H1 (cell line): ENCODE data around the gene CLP1. TPM values are rescaled to one million over a fixed set of nuclear protein-coding genes. Genes with fewer than 3 reads are reported as not detected.

ENCODE experiments used
- CTCF ChIA-PET: fragments of 300-600 bp; sonication (Branson Sonifier 250); formaldehyde crosslinking; loops from one replicate; lab custom pipeline; 2021; ENCODE audit not compliant: partially characterized antibody; lab: Charles Lee
- POLR2A ChIA-PET: fragments of 300-600 bp; sonication (Branson Sonifier 250); formaldehyde crosslinking; loops from one replicate; lab custom pipeline; 2021; ENCODE audit warnings: inconsistent platforms; ENCODE audit not compliant: partially characterized antibody; lab: Charles Lee
- DNase-seq, 2 experiments: peaks; one replicate each; pipeline versions ENCODE4 v3.0.0 to v3.0.0-alpha.2; 2010 to 2022; ENCODE audit warnings: low spot score in 2 of 2, low read depth in 1 of 2, mixed read lengths in 1 of 2
- FAIRE-seq: peaks from 2 replicates; lab custom pipeline; 2011; peaks lifted over from hg19 to GRCh38; lab: Jason Lieb, UNC
- H2AFZ ChIP-seq: 2 replicates; pipeline ENCODE4 v1.8.1; 2012; ENCODE audit warnings: low read length, inconsistent platforms
- H2AK5ac ChIP-seq: 2 replicates; pipeline ENCODE4 v1.6.1; 2013; ENCODE audit warnings: low read depth, low read length
- H2BK120ac ChIP-seq: replicated peaks from 2 replicates; pipeline ENCODE3; 2013; ENCODE audit warnings: low read depth, low read length, inconsistent platforms
- H2BK12ac ChIP-seq: 2 replicates; pipeline ENCODE4 v1.6.1; 2013; ENCODE audit warnings: low read depth, low read length
- H2BK15ac ChIP-seq: 2 replicates; pipeline ENCODE4 v1.6.1; 2013; ENCODE audit warnings: low read length
- H2BK20ac ChIP-seq: 2 replicates; pipeline ENCODE4 v1.6.1; 2013; ENCODE audit warnings: low read length
- H2BK5ac ChIP-seq: 2 replicates; pipeline ENCODE4 v1.6.1; 2013; ENCODE audit warnings: low read depth, low read length
- H3K14ac ChIP-seq: 2 replicates; pipeline ENCODE4 v1.6.1; 2013; ENCODE audit warnings: inconsistent platforms; ENCODE audit not compliant: insufficient read length
- H3K18ac ChIP-seq: 2 replicates; pipeline ENCODE4 v1.6.1; 2013; ENCODE audit warnings: low read length; ENCODE audit errors: extremely low read depth
- H3K23ac ChIP-seq: 2 replicates; pipeline ENCODE4 v1.6.1; 2013; ENCODE audit warnings: inconsistent platforms; ENCODE audit not compliant: insufficient read length
- H3K23me2 ChIP-seq: 2 replicates; pipeline ENCODE4 v1.6.1; 2013; ENCODE audit warnings: low read depth, low read length
- H3K27ac ChIP-seq: 2 replicates; pipeline ENCODE4 v1.6.1; 2011; ENCODE audit warnings: low read depth, low read length, inconsistent platforms
- H3K27me3 ChIP-seq, 4 experiments: replicated peaks in 1 of 4; 1 replicate in 1 of 4; 2 replicates in 3 of 4; pipeline versions ENCODE4 v1.6.1 to v1.8.1; 2011 to 2013; ENCODE audit warnings: low read length in 3 of 4, mild to moderate bottlenecking in 3 of 4, inconsistent platforms in 2 of 4, mixed read lengths in 2 of 4, moderate library complexity in 1 of 4; ENCODE audit not compliant: control insufficient read depth in 3 of 4, insufficient read depth in 3 of 4; ENCODE audit errors: extremely low read depth in 1 of 4
- H3K36me3 ChIP-seq, 4 experiments: 2 replicates each; pipeline versions ENCODE4 v1.6.1 to v1.8.1; 2011 to 2013; ENCODE audit warnings: mild to moderate bottlenecking in 4 of 4, low read length in 3 of 4, moderate library complexity in 2 of 4, control low read depth in 1 of 4, inconsistent platforms in 1 of 4; ENCODE audit not compliant: insufficient read depth in 4 of 4, control insufficient read depth in 2 of 4
- H3K4ac ChIP-seq: replicated peaks from 2 replicates; pipeline ENCODE3; 2013; ENCODE audit warnings: low read length, low read depth, mixed read lengths, inconsistent platforms; ENCODE audit not compliant: insufficient read length
- H3K4me1 ChIP-seq, 4 experiments: replicated peaks in 1 of 4; 1 replicate in 1 of 4; 2 replicates in 3 of 4; pipeline versions ENCODE4 v1.6.1 to v1.8.1; 2011 to 2013; ENCODE audit warnings: low read length in 3 of 4, inconsistent platforms in 2 of 4, mixed read lengths in 1 of 4; ENCODE audit not compliant: insufficient read depth in 4 of 4, control insufficient read depth in 3 of 4
- H3K4me2 ChIP-seq, 2 experiments: 2 replicates each; pipeline versions ENCODE4 v1.6.1 to v1.8.1; 2011 to 2013; ENCODE audit warnings: low read depth in 2 of 2, low read length in 2 of 2, control low read depth in 1 of 2, inconsistent platforms in 1 of 2, mild to moderate bottlenecking in 1 of 2; ENCODE audit not compliant: insufficient read depth in 1 of 2
- H3K4me3 ChIP-seq, 4 experiments: fragments of 200-600, 300-600 bp in 1 of 4; sonication (generic), shearing (Covaris generic), sonication (Bioruptor Twin) in 1 of 4; 2 replicates each; pipeline versions ENCODE4 v1.5.1 to v1.8.1; 2011 to 2016; ENCODE audit warnings: low read length in 4 of 4, low read depth in 3 of 4, control low read depth in 2 of 4, inconsistent platforms in 2 of 4, mild to moderate bottlenecking in 2 of 4, mixed read lengths in 1 of 4, moderate library complexity in 1 of 4; ENCODE audit not compliant: insufficient read depth in 2 of 4; ENCODE audit errors: extremely low read depth in 1 of 4
- H3K56ac ChIP-seq: replicated peaks from 2 replicates; pipeline ENCODE3; 2013; ENCODE audit warnings: low read depth, mild to moderate bottlenecking, mixed read lengths, low read length, inconsistent platforms; ENCODE audit not compliant: insufficient read length
- H3K79me1 ChIP-seq: 2 replicates; pipeline ENCODE4 v1.6.1; 2013; ENCODE audit warnings: low read depth, low read length, control low read depth
- H3K79me2 ChIP-seq, 2 experiments: 2 replicates each; pipeline versions ENCODE4 v1.6.1 to v1.8.1; 2012 to 2013; ENCODE audit warnings: low read length in 2 of 2, mild to moderate bottlenecking in 2 of 2, inconsistent platforms in 1 of 2; ENCODE audit not compliant: insufficient read depth in 2 of 2, control insufficient read depth in 1 of 2
- H3K9ac ChIP-seq, 4 experiments: replicated peaks in 1 of 4; 1 replicate in 1 of 4; 2 replicates in 3 of 4; pipeline versions ENCODE4 v1.6.1 to v1.8.1; 2011 to 2013; ENCODE audit warnings: low read depth in 3 of 4, low read length in 3 of 4, control low read depth in 2 of 4, mild to moderate bottlenecking in 2 of 4, moderate library complexity in 2 of 4, inconsistent platforms in 1 of 4; ENCODE audit errors: extremely low read depth in 1 of 4
- H3K9me3 ChIP-seq, 2 experiments: 2 replicates each; pipeline versions ENCODE4 v1.6.1 to v1.8.1; 2012 to 2013; ENCODE audit warnings: mild to moderate bottlenecking in 2 of 2, moderate library complexity in 2 of 2, control low read depth in 1 of 2, inconsistent platforms in 1 of 2, low read depth in 1 of 2, low read length in 1 of 2, mixed read lengths in 1 of 2; ENCODE audit not compliant: insufficient read depth in 2 of 2
- H4K20me1 ChIP-seq, 2 experiments: replicated peaks in 1 of 2; 2 replicates each; pipeline versions ENCODE3 to v1.8.1; 2011 to 2013; ENCODE audit warnings: inconsistent platforms in 2 of 2, low read length in 2 of 2, mild to moderate bottlenecking in 1 of 2; ENCODE audit not compliant: insufficient read depth in 2 of 2, control insufficient read depth in 1 of 2
- H4K5ac ChIP-seq: 2 replicates; pipeline ENCODE4 v1.6.1; 2013; ENCODE audit warnings: low read length, low read depth, mixed read lengths, inconsistent platforms; ENCODE audit not compliant: insufficient read length
- H4K8ac ChIP-seq: 2 replicates; pipeline ENCODE4 v1.8.0; 2013; ENCODE audit warnings: mild to moderate bottlenecking, moderate library complexity, low read length, inconsistent platforms; ENCODE audit not compliant: insufficient read depth; ENCODE audit errors: extremely low read depth
- H4K91ac ChIP-seq: replicated peaks from 2 replicates; pipeline ENCODE3; 2013; ENCODE audit warnings: low read length, mixed read lengths, inconsistent platforms; ENCODE audit not compliant: insufficient read length
- ASH2L ChIP-seq: fragments of 200-600, 300-600 bp; sonication (generic); IDR thresholded peaks from one replicate; pipeline ENCODE4 v1.7.1; 2017; ENCODE audit warnings: low read length
- BCL11A ChIP-seq, 2 experiments: IDR thresholded peaks; one replicate each; pipeline ENCODE4 v1.6.1; 2011; ENCODE audit warnings: low read depth in 2 of 2, low read length in 2 of 2, mild to moderate bottlenecking in 2 of 2
- BRCA1 ChIP-seq: IDR thresholded peaks from 2 replicates; pipeline ENCODE4 v1.6.1; 2012; ENCODE audit warnings: low read depth, low read length, improper control_type of control experiment
- CBX5 ChIP-seq: fragments of 300-800, 300-1000 bp; sonication (generic); IDR thresholded peaks from 2 replicates; pipeline ENCODE4 v1.7.1; 2016; ENCODE audit warnings: antibody characterized with exemption, low read length, low read depth
- FOSL1 ChIP-seq: IDR thresholded peaks from 2 replicates; pipeline ENCODE4 v1.6.1; 2011; ENCODE audit warnings: mild to moderate bottlenecking, low read depth, low read length, moderate library complexity; ENCODE audit not compliant: insufficient read depth
- GABPA ChIP-seq: IDR thresholded peaks from 2 replicates; pipeline ENCODE4 v1.6.1; 2011; ENCODE audit warnings: mild to moderate bottlenecking, low read length, moderate library complexity, borderline replicate concordance; ENCODE audit not compliant: insufficient read depth
- PHF8 ChIP-seq: fragments of 200-600 bp; sonication (generic); conservative IDR thresholded peaks from 2 replicates; pipeline ENCODE4 v1.7.1; 2012; ENCODE audit warnings: low read depth, mild to moderate bottlenecking, inconsistent platforms, low read length, moderate library complexity
- SP2 ChIP-seq: IDR thresholded peaks from 2 replicates; pipeline ENCODE4 v1.6.1; 2012; ENCODE audit warnings: mild to moderate bottlenecking, low read length, inconsistent platforms
- TCF12 ChIP-seq: IDR thresholded peaks from 2 replicates; pipeline ENCODE4 v1.6.1; 2011; ENCODE audit warnings: low read depth, mild to moderate bottlenecking, low read length
- whole genome bisulfite sequencing, 2 experiments: shearing (Covaris generic) in 1 of 2; methylation state at CpG; one replicate each; pipeline versions ENCODE4 v1.1.6 to v1.1.7; 2013 to 2015; ENCODE audit warnings: low lambda C conversion rate in 2 of 2, mixed read lengths in 2 of 2, inconsistent platforms in 1 of 2, low coverage in 1 of 2, missing lambda C conversion rate in 1 of 2; ENCODE audit not compliant: insufficient replicate concordance in 2 of 2, insufficient coverage in 1 of 2, insufficient read length in 1 of 2; ENCODE audit errors: extremely low coverage in 1 of 2, missing lambda C conversion rate in 1 of 2; 5-methylcytosine and 5-hydroxymethylcytosine counted together
- polyA plus RNA-seq, 7 experiments: library from polyadenylated mRNA; depleted of rRNA in 3 of 7; stranded (reverse) in 5 of 7; unstranded in 2 of 7; fragments of >200 nt in 5 of 7; fragments of 200-250 nt in 2 of 7; gene quantifications; 1 replicate in 5 of 7; 2 replicates in 1 of 7; 4 replicates in 1 of 7; pipeline versions ENCODE4 v1.2.1 to v1.2.3, GENCODE V29; 2011 to 2013; ENCODE audit warnings: missing spikeins in 2 of 7, mixed read lengths in 2 of 7
- total RNA-seq: library from RNA; stranded (reverse); fragmentation: NEBNext Ultra II Directional; extraction: Animal tissue kit (Norgen Biotek cat#: 25700); gene quantifications from 2 replicates; pipeline ENCODE4 v1.2.1, GENCODE V29; 2021

CLP1 gene
- total and polyA plus RNA-seq, 2 of the 8 experiments (the other 6 are each of a cell fraction or from before 2014, with no cell fraction given): 29.4 to 29.9 TPM

GRCh38 chr11:57633394-57634070, 24.0 kb upstream of the CLP1 start:
- Histone ChIP-seq H2AK5ac (no peak overlapping the region), H3K9me3 (no peaks in the 10 kb centered on the region), H4K5ac (no peak overlapping the region), H3K14ac (no peak overlapping the region), H2BK120ac (no peak overlapping the region), H3K27me3 (no peaks in the 10 kb centered on the region; a peak in 1 of 7 replicates), H3K9ac (no peak overlapping the region), H2BK15ac (no peak overlapping the region), H3K4me3 (no peak overlapping the region), H4K91ac (no peak overlapping the region), H3K79me2 (peaks cover 0 to 3% of the 10 kb centered on the region in 2 experiments; a peak in 2 of 4 replicates), H4K8ac (no peak overlapping the region), H3K79me1 (no peaks in the 10 kb centered on the region), H2BK12ac (no peak overlapping the region; the same call in 1 of the 2 replicates), H2BK5ac (no peak overlapping the region), H3K4me1 (peaks cover 4 to 10% (median 8%) of the 10 kb centered on the region in 4 experiments), H2BK20ac (no peak overlapping the region), H2AFZ (no peak overlapping the region), H3K23ac (no peak overlapping the region), H3K18ac (no peak overlapping the region), H4K20me1 (no peaks in the 10 kb centered on the region), H3K27ac (no peak overlapping the region), H3K4ac (no peak overlapping the region), H3K36me3 (no peaks in the 10 kb centered on the region), H3K23me2 (peaks cover 5% of the 10 kb centered on the region; the same call in 1 of the 2 replicates), H3K56ac (no peak overlapping the region), H3K4me2 (no peak overlapping the region)
- POLR2A ChIA-PET: interaction anchor here (1.1 to 29.6 kb wide), 7 partner anchors 7 to 70 kb away, joined by 3 to 1546 read pairs (median 24); partner anchors contain the start of genes CLP1, SERPING1, UBE2L6 and YPEL4
- TF ChIP-seq FOSL1 (no peak), GABPA (no peak), CBX5 (no peak), BCL11A (IDR thresholded peaks at IDR 0.05; ENCODE audit: low read depth in 2 of 2, low read length in 2 of 2) (no peak), SP2 (no peak), ASH2L (no peak), BRCA1 (no peak), PHF8 (no peak), TCF12 (no peak)
- FAIRE-seq (no peak), DNase-seq (no peak)
- 93% methylated on average over 6 of the region's 6 CpGs; no CpG with 5 or more reads in 1 of the 2 experiments for WGBS, 2 experiments
- CTCF ChIA-PET: interaction anchor here (0.7 to 3.7 kb wide), 7 partner anchors 11 to 175 kb away, joined by 3 to 15 read pairs (median 4); partner anchors contain the start of gene UBE2L6
